MM.1S (cell line): Measurements from ENCODE around the gene PPP1R15B.

ENCODE experiments used
- DNase-seq: peaks from one replicate; pipeline ENCODE4 v3.0.0-alpha.2; 2015
- H2AFZ ChIP-seq: fragments of 300-600 bp; sonication (generic); 2 replicates; pipeline ENCODE4 v1.6.0; 2016; ENCODE audit warnings: antibody characterized with exemption, low read length
- H3F3A ChIP-seq: fragments of 300-600 bp; sonication (generic); 2 replicates; pipeline ENCODE4 v1.6.1; 2016; ENCODE audit warnings: mild to moderate bottlenecking, antibody characterized with exemption, low read length, moderate library complexity, mixed read lengths; ENCODE audit not compliant: insufficient read depth
- H3K27ac ChIP-seq: fragments of 300-600 bp; sonication (generic); 2 replicates; pipeline ENCODE4 v1.5.1; 2016; ENCODE audit warnings: mild to moderate bottlenecking, low read length
- H3K27me3 ChIP-seq: fragments of 300-600 bp; sonication (generic); replicated peaks from 2 replicates; pipeline ENCODE4 v1.6.0; 2016; ENCODE audit warnings: low read length; ENCODE audit not compliant: insufficient read depth
- H3K36me3 ChIP-seq: fragments of 300-600 bp; sonication (generic); replicated peaks from 2 replicates; pipeline ENCODE4 v1.6.1; 2016; ENCODE audit warnings: mild to moderate bottlenecking, low read length, mixed read lengths; ENCODE audit not compliant: insufficient read depth
- H3K4me1 ChIP-seq: fragments of 300-600 bp; sonication (generic); 2 replicates; pipeline ENCODE4 v1.6.1; 2016; ENCODE audit warnings: low read length, mixed read lengths
- H3K4me2 ChIP-seq: fragments of 300-600 bp; sonication (generic); 2 replicates; pipeline ENCODE4 v1.6.0; 2016; ENCODE audit warnings: low read depth, low read length
- H3K4me3 ChIP-seq: fragments of 300-600 bp; sonication (generic); 2 replicates; pipeline ENCODE4 v1.5.1; 2016; ENCODE audit warnings: low read length, mixed read lengths
- H3K79me2 ChIP-seq: fragments of 300-600 bp; sonication (generic); 2 replicates; pipeline ENCODE4 v1.6.1; 2016; ENCODE audit warnings: mixed run types, low read length, mixed read lengths
- H3K9ac ChIP-seq: fragments of 300-600 bp; sonication (generic); 2 replicates; pipeline ENCODE4 v1.6.1; 2016; ENCODE audit warnings: low read length, mixed read lengths
- H3K9me2 ChIP-seq: fragments of 300-600 bp; sonication (generic); replicated peaks from 2 replicates; pipeline ENCODE4 v1.6.1; 2016; ENCODE audit warnings: mild to moderate bottlenecking, low read length, mixed read lengths; ENCODE audit not compliant: insufficient read depth
- H3K9me3 ChIP-seq: fragments of 300-600 bp; sonication (generic); replicated peaks from 2 replicates; pipeline ENCODE4 v1.6.1; 2016; ENCODE audit warnings: mild to moderate bottlenecking, low read length, mixed read lengths; ENCODE audit not compliant: insufficient read depth
- H4K20me1 ChIP-seq: fragments of 300-600 bp; sonication (generic); 2 replicates; pipeline ENCODE4 v1.6.1; 2016; ENCODE audit warnings: mild to moderate bottlenecking, low read length, moderate library complexity, mixed read lengths; ENCODE audit not compliant: insufficient read depth
- EZH2 ChIP-seq: fragments of 300-600 bp; sonication (generic); optimal IDR thresholded peaks from 2 replicates; pipeline ENCODE3; 2017; ENCODE audit warnings: low read depth, mild to moderate bottlenecking, antibody characterized with exemption, low read length, mixed read lengths
- EZH2phosphoT487 ChIP-seq: fragments of 300-600 bp; sonication (generic); IDR thresholded peaks from 2 replicates; pipeline ENCODE4 v1.6.1; 2018; ENCODE audit warnings: antibody characterized with exemption, low read length
- TF ChIP-seq, protein P1 (sequence below): fragments of 300-600 bp; sonication (generic); IDR thresholded peaks from 2 replicates; pipeline ENCODE4 v1.5.1; 2016; ENCODE audit warnings: antibody characterized with exemption, low read length, mixed read lengths

Gene PPP1R15B

DNA sequence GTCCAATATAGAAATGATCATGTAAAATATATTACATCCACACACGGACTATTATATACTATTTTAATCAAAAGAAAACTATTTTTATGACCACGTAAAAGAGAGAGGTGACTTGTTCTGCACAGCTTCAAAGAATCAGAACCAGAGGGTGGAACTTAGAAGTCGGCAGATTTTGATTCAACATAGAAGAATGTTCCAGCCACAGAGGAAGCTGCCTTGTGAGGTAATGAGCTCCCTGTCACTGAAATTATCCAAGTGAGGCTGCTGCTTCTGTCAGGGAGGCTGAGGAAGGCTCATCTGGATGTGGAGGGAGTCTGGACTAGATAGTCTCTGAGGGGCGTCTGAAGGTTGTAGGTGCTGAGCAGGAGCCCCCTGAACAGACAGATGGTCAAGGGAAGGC is 54.6 kb downstream of the PPP1R15B start:
- no peak overlapping the region for H3K9ac ChIP-seq
- no peaks in the 10 kb centered on the region for H3K79me2 ChIP-seq
- no peaks in the 10 kb centered on the region for H3K4me1 ChIP-seq
- H2AFZ ChIP-seq, result no peak overlapping the region
- H4K20me1 ChIP-seq, result no peaks in the 10 kb centered on the region
- H3K4me3 ChIP-seq, result no peak overlapping the region
- H3K9me2 ChIP-seq, result no peaks in the 10 kb centered on the region
- TF ChIP-seq EZH2phosphoT487 (no peak), EZH2 (no peak)
- TF ChIP-seq, protein P1, sequence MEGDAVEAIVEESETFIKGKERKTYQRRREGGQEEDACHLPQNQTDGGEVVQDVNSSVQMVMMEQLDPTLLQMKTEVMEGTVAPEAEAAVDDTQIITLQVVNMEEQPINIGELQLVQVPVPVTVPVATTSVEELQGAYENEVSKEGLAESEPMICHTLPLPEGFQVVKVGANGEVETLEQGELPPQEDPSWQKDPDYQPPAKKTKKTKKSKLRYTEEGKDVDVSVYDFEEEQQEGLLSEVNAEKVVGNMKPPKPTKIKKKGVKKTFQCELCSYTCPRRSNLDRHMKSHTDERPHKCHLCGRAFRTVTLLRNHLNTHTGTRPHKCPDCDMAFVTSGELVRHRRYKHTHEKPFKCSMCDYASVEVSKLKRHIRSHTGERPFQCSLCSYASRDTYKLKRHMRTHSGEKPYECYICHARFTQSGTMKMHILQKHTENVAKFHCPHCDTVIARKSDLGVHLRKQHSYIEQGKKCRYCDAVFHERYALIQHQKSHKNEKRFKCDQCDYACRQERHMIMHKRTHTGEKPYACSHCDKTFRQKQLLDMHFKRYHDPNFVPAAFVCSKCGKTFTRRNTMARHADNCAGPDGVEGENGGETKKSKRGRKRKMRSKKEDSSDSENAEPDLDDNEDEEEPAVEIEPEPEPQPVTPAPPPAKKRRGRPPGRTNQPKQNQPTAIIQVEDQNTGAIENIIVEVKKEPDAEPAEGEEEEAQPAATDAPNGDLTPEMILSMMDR, result no peak
- peaks cover 13% of the 10 kb centered on the region for H3K27me3 ChIP-seq
- no peak for DNase-seq
- no peaks in the 10 kb centered on the region for H3F3A ChIP-seq
- H3K9me3 ChIP-seq, result no peaks in the 10 kb centered on the region
- H3K27ac ChIP-seq, result no peak overlapping the region
- H3K4me2 ChIP-seq, result no peak overlapping the region
- H3K36me3 ChIP-seq, result no peaks in the 10 kb centered on the region

DNA sequence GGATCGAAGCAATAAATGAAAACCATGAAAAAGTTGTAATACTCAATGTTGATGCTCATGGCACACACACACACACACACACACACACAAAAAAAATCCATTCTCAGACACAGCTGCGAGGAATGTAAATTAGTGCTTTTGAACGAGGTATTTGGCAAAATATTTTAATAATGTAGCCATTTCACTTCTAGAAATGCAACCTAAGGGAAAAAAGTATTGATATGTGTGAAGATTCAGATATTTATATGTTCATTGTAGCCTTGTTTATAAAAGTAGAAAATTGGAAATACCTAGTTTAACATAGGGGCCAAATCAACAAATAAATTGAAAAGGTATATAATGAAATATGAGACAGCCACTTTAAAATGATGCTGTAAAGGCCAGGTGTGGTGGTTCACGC is 55.7 kb downstream of the PPP1R15B start:
- Histone ChIP-seq H3K9ac (no peak overlapping the region), H3K27me3 (peaks cover 13% of the 10 kb centered on the region), H3K4me1 (no peaks in the 10 kb centered on the region), H2AFZ (no peak overlapping the region), H3K36me3 (no peaks in the 10 kb centered on the region), H3F3A (no peaks in the 10 kb centered on the region), H3K27ac (no peak overlapping the region), H3K9me2 (no peaks in the 10 kb centered on the region), H3K4me2 (no peak overlapping the region), H4K20me1 (no peaks in the 10 kb centered on the region), H3K4me3 (no peak overlapping the region), H3K79me2 (no peaks in the 10 kb centered on the region), H3K9me3 (no peaks in the 10 kb centered on the region)
- TF ChIP-seq, protein P1, result no peak
- no peak for TF ChIP-seq EZH2phosphoT487
- TF ChIP-seq EZH2, result no peak
- DNase-seq, result no peak

DNA sequence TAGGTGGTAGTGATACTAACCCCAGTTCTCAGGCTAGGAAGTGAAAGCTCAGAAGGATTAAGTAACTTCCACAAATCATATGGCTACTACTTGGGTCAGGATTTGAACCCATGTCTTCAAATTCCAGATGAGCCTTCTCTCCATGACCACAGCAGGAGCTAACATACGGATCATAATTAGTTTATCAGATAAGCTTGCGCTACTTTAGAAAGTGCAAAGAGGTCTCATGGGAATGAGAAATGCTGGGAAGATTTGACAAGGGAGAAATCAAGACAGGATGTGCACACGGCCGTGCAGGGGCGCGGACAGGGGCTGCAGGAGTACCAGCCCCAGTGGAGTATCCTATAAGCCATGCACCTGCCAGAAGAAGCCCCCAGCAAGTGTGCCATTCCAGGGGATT is 57.0 kb downstream of the PPP1R15B start:
- H3K9me3 ChIP-seq, result no peaks in the 10 kb centered on the region
- H3K4me2 ChIP-seq, result no peak overlapping the region
- TF ChIP-seq, protein P1, result no peak
- no peak for TF ChIP-seq EZH2
- TF ChIP-seq EZH2phosphoT487, result no peak
- H4K20me1 ChIP-seq, result no peaks in the 10 kb centered on the region
- H3F3A ChIP-seq, result no peaks in the 10 kb centered on the region
- no peak overlapping the region for H3K4me3 ChIP-seq
- H3K9ac ChIP-seq, result no peak overlapping the region
- H2AFZ ChIP-seq, result no peak overlapping the region
- H3K9me2 ChIP-seq, result no peaks in the 10 kb centered on the region
- H3K4me1 ChIP-seq, result no peaks in the 10 kb centered on the region
- no peaks in the 10 kb centered on the region for H3K79me2 ChIP-seq
- no peak overlapping the region for H3K27ac ChIP-seq
- peaks cover 13% of the 10 kb centered on the region for H3K27me3 ChIP-seq
- H3K36me3 ChIP-seq, result no peaks in the 10 kb centered on the region
- no peak for DNase-seq
